Liver (tissue), 9 donors: ENCODE data around the gene CYTH2. TPM values are rescaled to one million over a fixed set of nuclear protein-coding genes. Genes with fewer than 3 reads are reported as not detected.

Source experiments
- DNase-seq: peaks from one replicate; pipeline ENCODE4 v3.0.0-alpha.2; 2017; ENCODE audit warnings: low spot score
- H3K27ac ChIP-seq, 2 donors: one replicate each; pipeline ENCODE4 v1.7.0; 2013; ENCODE audit warnings: inconsistent platforms in 2 of 2, low read length in 2 of 2, control low read depth in 1 of 2, low read depth in 1 of 2, mild to moderate bottlenecking in 1 of 2
- H3K27me3 ChIP-seq, 4 donors: one replicate each; pipeline versions ENCODE4 v1.6.1 to v1.7.0; 2013; ENCODE audit warnings: low read length in 3 of 4, inconsistent platforms in 1 of 4, mild to moderate bottlenecking in 1 of 4, moderate library complexity in 1 of 4; ENCODE audit not compliant: control insufficient read depth in 4 of 4, insufficient read depth in 4 of 4
- H3K36me3 ChIP-seq, 4 donors: one replicate each; pipeline versions ENCODE4 v1.6.1 to v1.7.0; 2013; ENCODE audit warnings: low read length in 3 of 4, mild to moderate bottlenecking in 3 of 4, low read depth in 1 of 4, moderate library complexity in 1 of 4; ENCODE audit not compliant: control insufficient read depth in 4 of 4, insufficient read depth in 3 of 4
- H3K4me1 ChIP-seq, 4 donors: one replicate each; pipeline versions ENCODE4 v1.6.1 to v1.7.0; 2013; ENCODE audit warnings: low read length in 3 of 4, mild to moderate bottlenecking in 3 of 4, moderate library complexity in 1 of 4; ENCODE audit not compliant: control insufficient read depth in 4 of 4, insufficient read depth in 4 of 4
- H3K4me3 ChIP-seq, 3 donors: one replicate each; pipeline versions ENCODE4 v1.6.1 to v1.7.0; 2013; ENCODE audit warnings: low read length in 3 of 3, control low read depth in 1 of 3, low read depth in 1 of 3, mild to moderate bottlenecking in 1 of 3
- H3K9ac ChIP-seq, 2 donors: one replicate each; pipeline ENCODE4 v1.7.0; 2013; ENCODE audit warnings: low read length in 2 of 2, mild to moderate bottlenecking in 2 of 2, moderate library complexity in 2 of 2, control low read depth in 1 of 2, low read depth in 1 of 2
- H3K9me3 ChIP-seq, 4 donors: one replicate each; pipeline versions ENCODE4 v1.6.1 to v1.7.0; 2013; ENCODE audit warnings: low read length in 3 of 4; ENCODE audit not compliant: control insufficient read depth in 4 of 4
- EGR1 ChIP-seq, 2 donors: IDR thresholded peaks; 2 replicates each; pipeline ENCODE4 v1.6.1; 2016 to 2018; ENCODE audit warnings: antibody characterized with exemption in 2 of 2, low read depth in 2 of 2
- FOXA1 ChIP-seq: IDR thresholded peaks from 2 replicates; pipeline ENCODE4 v1.6.1; 2016; ENCODE audit warnings: antibody characterized with exemption
- FOXA2 ChIP-seq: IDR thresholded peaks from 2 replicates; pipeline ENCODE4 v1.6.1; 2016; ENCODE audit warnings: antibody characterized with exemption
- HNF4A ChIP-seq, 2 donors: conservative IDR thresholded peaks; 2 replicates each; pipeline ENCODE4 v1.6.1; 2016; ENCODE audit warnings: antibody characterized with exemption in 2 of 2, mild to moderate bottlenecking in 2 of 2
- HNF4G ChIP-seq: IDR thresholded peaks from 2 replicates; pipeline ENCODE4 v1.6.1; 2016; ENCODE audit warnings: antibody characterized with exemption
- JUND ChIP-seq, 2 donors: IDR thresholded peaks; 2 replicates each; pipeline ENCODE4 v1.6.1; 2016; ENCODE audit warnings: antibody characterized with exemption in 2 of 2
- NR2F2 ChIP-seq: IDR thresholded peaks from 2 replicates; pipeline ENCODE4 v1.6.1; 2016; ENCODE audit warnings: antibody characterized with exemption
- RAD21 ChIP-seq, 2 donors: IDR thresholded peaks; 2 replicates each; pipeline ENCODE4 v1.6.1; 2016; ENCODE audit warnings: antibody characterized with exemption in 2 of 2, mild to moderate bottlenecking in 2 of 2
- RXRA ChIP-seq, 2 donors: IDR thresholded peaks; 2 replicates each; pipeline ENCODE4 v1.6.1; 2017 to 2018; ENCODE audit warnings: antibody characterized with exemption in 2 of 2, mild to moderate bottlenecking in 1 of 2
- SP1 ChIP-seq: IDR thresholded peaks from 2 replicates; pipeline ENCODE4 v1.6.1; 2018; ENCODE audit warnings: antibody characterized with exemption, mild to moderate bottlenecking
- TAF1 ChIP-seq: conservative IDR thresholded peaks from 2 replicates; pipeline ENCODE4 v1.6.1; 2016; ENCODE audit warnings: antibody characterized with exemption, mild to moderate bottlenecking
- YY1 ChIP-seq: IDR thresholded peaks from 2 replicates; pipeline ENCODE4 v1.6.1; 2016; ENCODE audit warnings: antibody characterized with exemption, mild to moderate bottlenecking
- ZBTB33 ChIP-seq: IDR thresholded peaks from 2 replicates; pipeline ENCODE4 v1.6.1; 2016; ENCODE audit warnings: antibody characterized with exemption
- whole genome bisulfite sequencing: extraction: QIAGEN DNeasy Blood & Tissue Kit; methylation state at CpG from one replicate; pipeline ENCODE4 v1.1.7; 2013; 5-methylcytosine and 5-hydroxymethylcytosine counted together
- polyA plus RNA-seq, 2 donors: library from polyadenylated mRNA; stranded (reverse) in 1 of 2; unstranded in 1 of 2; fragments of 200-250 nt in 1 of 2; fragments of >200 nt in 1 of 2; fragmentation: Nextera tagmentation in 1 of 2; extraction: Ambion mirVana in 1 of 2; gene quantifications; one replicate each; pipeline versions ENCODE4 v1.2.1 to v1.2.3, GENCODE V29; 2013 to 2015
- total RNA-seq, 2 donors: library from RNA; depleted of rRNA; stranded (reverse); fragments of >200 nt; gene quantifications; one replicate each; pipeline ENCODE4 v1.2.3, GENCODE V29; 2014
- TF ChIP-seq, protein P1 (sequence below): IDR thresholded peaks from 2 replicates; pipeline ENCODE4 v1.6.1; 2016; ENCODE audit warnings: antibody characterized with exemption
- TF ChIP-seq, protein P2 (sequence below): IDR thresholded peaks from 2 replicates; pipeline ENCODE4 v1.6.1; 2016; ENCODE audit warnings: antibody characterized with exemption, mild to moderate bottlenecking
- donor health status: healthy.
- donor health status: healthy.
- donor health status: healthy.
- donor health status: healthy.
- donor health status: healthy.

Gene CYTH2
- total and polyA plus RNA-seq, 4 donors: 13.0 to 16.9 (median 13.2) TPM

DNA sequence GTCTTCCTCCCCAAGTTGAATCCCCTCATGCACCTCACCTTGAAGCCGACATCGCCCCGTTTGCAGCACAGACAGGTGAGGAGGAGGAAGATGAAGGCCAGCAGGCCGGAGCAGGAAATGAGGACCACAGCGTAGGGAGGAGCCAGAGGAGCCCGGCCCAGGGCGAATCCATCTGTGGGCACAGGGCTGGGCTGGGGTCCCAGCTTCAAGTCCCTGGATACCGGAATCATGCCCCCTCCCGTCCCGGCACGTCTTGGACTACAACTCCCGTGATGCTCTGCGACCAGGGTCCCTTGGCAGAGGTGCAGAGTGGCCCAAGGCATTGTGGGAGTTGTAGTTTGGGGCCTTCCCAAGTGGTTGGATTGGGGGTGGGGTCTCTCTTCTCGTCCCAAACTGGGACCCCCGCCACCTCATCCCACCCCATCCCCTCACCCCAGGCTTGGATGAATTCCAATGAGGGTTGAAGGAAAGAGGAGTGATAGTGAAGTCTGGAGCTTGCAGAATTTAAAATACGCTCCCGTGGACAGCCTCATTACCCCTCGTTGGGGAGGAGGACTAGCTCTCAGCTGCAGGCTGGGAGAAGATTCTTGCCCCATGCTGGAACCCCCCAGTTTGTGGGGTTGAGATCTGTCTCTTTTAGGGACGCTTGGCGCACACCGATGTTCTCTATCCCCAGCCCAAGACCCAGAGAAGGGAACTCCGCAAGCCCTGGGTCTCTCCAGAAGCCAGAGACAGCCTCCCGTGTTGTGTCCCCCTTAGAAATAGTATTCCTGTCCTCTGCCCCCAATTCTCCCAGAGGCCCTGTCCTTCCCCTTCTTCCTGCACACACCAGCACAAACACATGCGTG, 41.5 kb downstream of the CYTH2 start:
- H3K9ac ChIP-seq: no peak overlapping the region
- no peak overlapping the region for H3K27ac ChIP-seq
- no peaks in the 10 kb centered on the region for H3K36me3 ChIP-seq
- peaks cover 0 to 8% (median 2%) of the 10 kb centered on the region in 4 donors for H3K27me3 ChIP-seq
- no peaks in the 10 kb centered on the region for H3K9me3 ChIP-seq
- TF ChIP-seq RAD21 (IDR thresholded peaks at IDR 0.05) (no peak), HNF4A (conservative IDR thresholded peaks at IDR 0.05) (no peak), TAF1 (no peak), JUND (IDR thresholded peaks at IDR 0.05) (no peak), EGR1 (IDR thresholded peaks at IDR 0.05; ENCODE audit: low read depth in 2 of 2) (no peak), NR2F2 (no peak)
- TF ChIP-seq, protein P1, sequence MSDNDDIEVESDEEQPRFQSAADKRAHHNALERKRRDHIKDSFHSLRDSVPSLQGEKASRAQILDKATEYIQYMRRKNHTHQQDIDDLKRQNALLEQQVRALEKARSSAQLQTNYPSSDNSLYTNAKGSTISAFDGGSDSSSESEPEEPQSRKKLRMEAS: no peak
- WGBS: 15% methylated on average over 24 of the region's 24 CpGs
- peak; percentile 73 for DNase-seq
- no peak overlapping the region for H3K4me3 ChIP-seq
- peaks cover 0 to 9% (median 1%) of the 10 kb centered on the region in 4 donors for H3K4me1 ChIP-seq

GRCh38 chr19:48511321-48511731, 42.2 kb downstream of the CYTH2 start:
- TF ChIP-seq NR2F2 (no peak), FOXA1 (no peak), SP1 (no peak), HNF4G (no peak), RXRA (IDR thresholded peaks at IDR 0.05) (no peak), HNF4A (conservative IDR thresholded peaks at IDR 0.05) (no peak), JUND (IDR thresholded peaks at IDR 0.05) (no peak), RAD21 (IDR thresholded peaks at IDR 0.05) (no peak), TAF1 (no peak)
- TF ChIP-seq, protein P2, sequence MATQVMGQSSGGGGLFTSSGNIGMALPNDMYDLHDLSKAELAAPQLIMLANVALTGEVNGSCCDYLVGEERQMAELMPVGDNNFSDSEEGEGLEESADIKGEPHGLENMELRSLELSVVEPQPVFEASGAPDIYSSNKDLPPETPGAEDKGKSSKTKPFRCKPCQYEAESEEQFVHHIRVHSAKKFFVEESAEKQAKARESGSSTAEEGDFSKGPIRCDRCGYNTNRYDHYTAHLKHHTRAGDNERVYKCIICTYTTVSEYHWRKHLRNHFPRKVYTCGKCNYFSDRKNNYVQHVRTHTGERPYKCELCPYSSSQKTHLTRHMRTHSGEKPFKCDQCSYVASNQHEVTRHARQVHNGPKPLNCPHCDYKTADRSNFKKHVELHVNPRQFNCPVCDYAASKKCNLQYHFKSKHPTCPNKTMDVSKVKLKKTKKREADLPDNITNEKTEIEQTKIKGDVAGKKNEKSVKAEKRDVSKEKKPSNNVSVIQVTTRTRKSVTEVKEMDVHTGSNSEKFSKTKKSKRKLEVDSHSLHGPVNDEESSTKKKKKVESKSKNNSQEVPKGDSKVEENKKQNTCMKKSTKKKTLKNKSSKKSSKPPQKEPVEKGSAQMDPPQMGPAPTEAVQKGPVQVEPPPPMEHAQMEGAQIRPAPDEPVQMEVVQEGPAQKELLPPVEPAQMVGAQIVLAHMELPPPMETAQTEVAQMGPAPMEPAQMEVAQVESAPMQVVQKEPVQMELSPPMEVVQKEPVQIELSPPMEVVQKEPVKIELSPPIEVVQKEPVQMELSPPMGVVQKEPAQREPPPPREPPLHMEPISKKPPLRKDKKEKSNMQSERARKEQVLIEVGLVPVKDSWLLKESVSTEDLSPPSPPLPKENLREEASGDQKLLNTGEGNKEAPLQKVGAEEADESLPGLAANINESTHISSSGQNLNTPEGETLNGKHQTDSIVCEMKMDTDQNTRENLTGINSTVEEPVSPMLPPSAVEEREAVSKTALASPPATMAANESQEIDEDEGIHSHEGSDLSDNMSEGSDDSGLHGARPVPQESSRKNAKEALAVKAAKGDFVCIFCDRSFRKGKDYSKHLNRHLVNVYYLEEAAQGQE: no peak
- H3K27me3 ChIP-seq: peaks cover 0 to 8% (median 2%) of the 10 kb centered on the region in 4 donors
- no peak overlapping the region for H3K27ac ChIP-seq
- no peaks in the 10 kb centered on the region for H3K36me3 ChIP-seq
- H3K4me3 ChIP-seq: no peak overlapping the region
- DNase-seq: no peak
- H3K9ac ChIP-seq: no peak overlapping the region
- H3K9me3 ChIP-seq: no peaks in the 10 kb centered on the region
- 4% methylated on average over 32 of the region's 32 CpGs for WGBS
- peaks cover 0 to 9% (median 1%) of the 10 kb centered on the region in 4 donors for H3K4me1 ChIP-seq

- Histone ChIP-seq H3K4me1 (peaks cover 0 to 9% (median 1%) of the 10 kb centered on the region in 4 donors), H3K36me3 (no peaks in the 10 kb centered on the region), H3K9ac (no peak within 1 kb of the TSS), H3K27me3 (peaks cover 0 to 8% (median 2%) of the 10 kb centered on the region in 4 donors), H3K27ac (no peak within 1 kb of the TSS), H3K9me3 (no peaks in the 10 kb centered on the region), H3K4me3 (no peak within 1 kb of the TSS)
- no peak for DNase-seq
- WGBS: 12% methylated on average over 32 of the region's 32 CpGs
- TF ChIP-seq HNF4A (conservative IDR thresholded peaks at IDR 0.05) (no peak), JUND (IDR thresholded peaks at IDR 0.05) (no peak), EGR1 (IDR thresholded peaks at IDR 0.05; ENCODE audit: low read depth in 2 of 2) (no peak), ZBTB33 (no peak), TAF1 (no peak), SP1 (no peak), YY1 (no peak), HNF4G (no peak), RXRA (IDR thresholded peaks at IDR 0.05) (no peak), FOXA1 (no peak), FOXA2 (no peak)
- TF ChIP-seq, protein P2: no peak
- TF ChIP-seq, protein P1: no peak
Measured at GRCh38 chr19:48511800-48512503, 42.8 kb downstream of the CYTH2 start, which contains the start of gene LMTK3. LMTK3 (minus strand) TSS chr19:48511835; CDS start chr19:48511576, 259 bp downstream.
